ENCODE results near the gene PGLYRP2. TPM values are rescaled to one million over a fixed set of nuclear protein-coding genes. Genes with fewer than 3 reads are reported as not detected.
"Not testable (repeated sequence)": the region's sequence is repeated elsewhere in the genome, so short reads cannot be mapped to it uniquely, and the experiment has no call there.

The PGLYRP2 gene
- total RNA-seq, 2 donors from 2014 or later: 0.21 TPM; not detected in 1

DNA sequence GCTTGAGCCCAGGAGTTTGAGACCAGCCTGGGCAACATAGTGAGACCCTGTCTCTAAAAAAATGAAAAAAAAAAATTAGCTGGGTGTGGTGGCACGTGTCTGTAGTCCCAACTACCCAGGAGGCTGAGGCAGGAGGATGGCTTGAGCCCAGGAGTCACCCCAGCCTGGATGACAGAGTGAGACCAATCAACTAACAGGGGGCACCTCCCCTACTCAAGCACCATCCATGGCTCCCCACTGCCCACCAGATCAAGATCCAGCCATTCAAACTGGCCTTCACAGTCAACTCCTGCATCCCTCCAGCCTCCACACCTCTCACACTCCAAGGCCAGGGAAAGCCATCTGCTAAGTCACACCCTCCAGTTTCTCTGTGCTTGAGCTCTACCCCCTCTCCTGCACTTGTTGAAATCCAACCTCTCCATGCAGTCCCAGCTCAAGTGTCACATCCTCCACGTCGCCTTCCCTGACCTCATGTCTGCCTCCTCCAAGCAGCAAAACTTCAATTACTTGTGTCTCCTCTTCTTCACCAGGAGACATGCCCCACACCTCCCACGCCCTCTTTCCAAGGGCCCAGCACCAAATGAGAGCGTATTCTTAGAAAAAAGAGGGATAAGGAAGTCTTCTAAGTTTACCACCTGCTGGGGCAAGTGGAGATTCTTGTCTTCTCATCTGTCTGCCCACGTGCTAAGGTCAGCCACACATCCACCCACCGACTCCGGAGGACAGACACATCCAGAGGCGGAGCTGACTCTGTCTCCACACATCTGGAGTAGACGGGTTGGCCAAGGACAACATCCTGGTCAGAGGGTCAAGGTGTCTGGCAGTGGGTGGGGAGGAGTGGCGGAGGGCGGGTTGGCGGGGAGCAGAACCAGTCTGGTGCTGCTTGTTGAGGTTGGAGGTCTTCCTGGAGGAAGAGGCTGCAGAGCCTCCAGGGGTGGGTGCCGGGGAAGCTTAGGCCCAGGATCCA, 28.1 kb upstream of the PGLYRP2 start:
- ATAC-seq (replicated peaks in 1 of 2) (no peak), DNase-seq (no peak)
- Mint-ChIP-seq H3K27ac (no peak overlapping the region), H3K4me3 (peak overlapping the region; percentile 87 to 89), H3K27me3 (ENCODE audit: low read depth) (peaks cover 27% of the 10 kb centered on the region), H3K9me3 (no peaks in the 10 kb centered on the region), H3K36me3 (ENCODE audit: insufficient read depth in 2 of 2) (peaks cover 0 to 2% of the 10 kb centered on the region in 2 donors), H3K4me1 (ENCODE audit: low read depth) (peaks cover 14% of the 10 kb centered on the region)

DNA sequence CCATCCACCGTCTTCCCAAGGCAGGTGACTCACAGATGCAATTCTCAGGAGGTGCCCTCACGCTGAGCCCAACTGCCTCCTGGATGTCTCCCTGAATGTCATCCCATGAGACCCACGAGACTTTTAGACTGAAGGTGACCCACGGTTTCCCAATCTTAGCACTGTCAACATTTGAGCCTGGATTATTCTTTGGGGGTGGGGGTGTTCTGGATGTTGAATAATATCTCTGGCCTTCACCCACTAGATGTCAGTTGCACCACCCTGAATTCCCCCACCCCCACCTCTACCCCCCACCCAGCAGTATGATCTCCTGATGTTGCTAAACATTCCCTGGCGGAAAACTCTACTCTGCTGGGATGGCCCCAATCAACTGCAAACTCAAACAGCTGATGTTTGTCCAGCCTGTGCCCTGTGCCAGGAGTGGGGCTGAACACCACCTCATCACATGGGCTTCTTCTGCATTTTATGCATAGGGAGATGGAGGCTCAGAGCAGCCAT, 26.8 kb upstream of the PGLYRP2 start:
- Mint-ChIP-seq H3K4me1 (ENCODE audit: low read depth) (peaks cover 14% of the 10 kb centered on the region), H3K27me3 (ENCODE audit: low read depth) (peaks cover 27% of the 10 kb centered on the region), H3K4me3 (no peak overlapping the region), H3K27ac (no peak overlapping the region), H3K9me3 (no peaks in the 10 kb centered on the region), H3K36me3 (ENCODE audit: insufficient read depth in 2 of 2) (peaks cover 0 to 2% of the 10 kb centered on the region in 2 donors)
- DNase-seq: no peak
- ATAC-seq (replicated peaks in 1 of 2): no peak

DNA sequence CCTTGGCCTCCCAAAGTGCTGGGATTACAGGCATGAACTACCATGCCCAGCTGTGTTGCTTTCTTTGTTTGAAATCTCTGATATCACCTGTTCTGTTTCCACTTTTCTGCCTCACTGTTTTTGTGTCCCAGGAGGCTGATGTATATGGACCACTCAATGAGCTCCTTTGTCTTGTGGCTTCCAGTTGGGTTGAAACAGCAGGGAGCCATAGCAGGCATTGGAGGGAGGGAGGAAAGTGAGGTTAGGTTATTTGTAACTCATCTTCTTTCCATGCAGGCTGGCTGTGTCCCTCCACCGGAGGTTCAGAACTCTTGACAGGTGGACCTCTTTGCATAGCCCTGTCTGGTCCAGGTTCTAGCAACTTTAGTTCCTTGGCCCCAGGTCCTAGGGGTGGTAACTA, 23.0 kb upstream of the PGLYRP2 start:
- DNase-seq (no peak), ATAC-seq (replicated peaks in 1 of 2) (no peak)
- H3K4me1 Mint-ChIP-seq (ENCODE audit: low read depth): peaks cover 22% of the 10 kb centered on the region
- H3K27me3 Mint-ChIP-seq (ENCODE audit: low read depth): peaks cover 3% of the 10 kb centered on the region
- H3K27ac Mint-ChIP-seq: no peak overlapping the region
- no peaks in the 10 kb centered on the region for H3K36me3 Mint-ChIP-seq (ENCODE audit: insufficient read depth in 2 of 2)
- H3K4me3 Mint-ChIP-seq: no peak overlapping the region
- H3K9me3 Mint-ChIP-seq: no peaks in the 10 kb centered on the region

DNA sequence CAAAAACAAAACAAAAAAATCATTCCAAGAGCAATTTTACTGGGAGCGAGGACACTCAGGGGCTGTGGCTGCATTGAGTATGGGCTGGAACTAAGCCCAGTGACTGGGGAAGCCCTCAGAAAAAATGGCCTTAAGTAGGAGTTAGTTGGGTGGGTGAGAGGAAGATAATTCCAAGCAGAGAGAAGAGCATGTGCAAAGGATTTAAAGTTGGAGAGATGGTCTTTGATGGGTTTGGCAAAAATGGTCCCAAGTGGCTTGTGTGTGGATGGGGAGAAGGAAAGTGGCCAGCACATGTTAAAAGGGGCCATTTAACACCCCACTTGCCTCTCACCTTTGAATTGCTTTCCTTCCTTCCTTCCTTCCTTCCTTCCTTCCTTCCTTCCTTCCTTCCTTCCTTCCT, 22.3 kb upstream of the PGLYRP2 start:
- Mint-ChIP-seq H3K9me3 (no peaks in the 10 kb centered on the region), H3K4me1 (ENCODE audit: low read depth) (peaks cover 22% of the 10 kb centered on the region), H3K27me3 (ENCODE audit: low read depth) (no peaks in the 10 kb centered on the region), H3K4me3 (no peak overlapping the region), H3K27ac (no peak overlapping the region), H3K36me3 (ENCODE audit: insufficient read depth in 2 of 2) (no peaks in the 10 kb centered on the region)
- DNase-seq (no peak), ATAC-seq (replicated peaks in 1 of 2) (no peak)

DNA sequence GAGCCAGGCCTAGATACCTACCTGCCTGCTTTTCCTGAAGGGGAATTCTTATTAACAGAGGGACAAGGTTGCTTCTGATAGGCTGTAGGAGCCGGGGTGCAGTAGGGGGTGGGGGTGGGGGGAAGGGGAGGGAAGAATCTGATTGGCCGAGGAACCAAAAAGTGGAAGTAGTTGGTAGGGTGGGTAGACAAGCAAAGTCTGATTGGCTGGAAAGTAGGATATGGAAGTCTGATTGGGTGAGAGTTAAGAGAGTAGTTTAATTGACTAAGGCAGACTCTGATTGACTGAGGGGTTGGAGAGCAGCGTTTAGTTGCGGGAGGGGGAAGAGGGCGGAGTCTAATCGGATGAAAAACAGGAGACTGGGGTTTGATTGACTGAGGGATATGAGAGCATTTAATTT, 19.6 kb upstream of the PGLYRP2 start:
- no peak overlapping the region for H3K4me3 Mint-ChIP-seq
- H3K4me1 Mint-ChIP-seq (ENCODE audit: low read depth): peaks cover 22% of the 10 kb centered on the region
- H3K27ac Mint-ChIP-seq: no peak overlapping the region
- no peaks in the 10 kb centered on the region for H3K9me3 Mint-ChIP-seq
- H3K36me3 Mint-ChIP-seq (ENCODE audit: insufficient read depth in 2 of 2): no peaks in the 10 kb centered on the region
- H3K27me3 Mint-ChIP-seq (ENCODE audit: low read depth): no peaks in the 10 kb centered on the region
- ATAC-seq (replicated peaks in 1 of 2) (peak in 1 of 2 donors; percentile 39), DNase-seq (no peak)

DNA sequence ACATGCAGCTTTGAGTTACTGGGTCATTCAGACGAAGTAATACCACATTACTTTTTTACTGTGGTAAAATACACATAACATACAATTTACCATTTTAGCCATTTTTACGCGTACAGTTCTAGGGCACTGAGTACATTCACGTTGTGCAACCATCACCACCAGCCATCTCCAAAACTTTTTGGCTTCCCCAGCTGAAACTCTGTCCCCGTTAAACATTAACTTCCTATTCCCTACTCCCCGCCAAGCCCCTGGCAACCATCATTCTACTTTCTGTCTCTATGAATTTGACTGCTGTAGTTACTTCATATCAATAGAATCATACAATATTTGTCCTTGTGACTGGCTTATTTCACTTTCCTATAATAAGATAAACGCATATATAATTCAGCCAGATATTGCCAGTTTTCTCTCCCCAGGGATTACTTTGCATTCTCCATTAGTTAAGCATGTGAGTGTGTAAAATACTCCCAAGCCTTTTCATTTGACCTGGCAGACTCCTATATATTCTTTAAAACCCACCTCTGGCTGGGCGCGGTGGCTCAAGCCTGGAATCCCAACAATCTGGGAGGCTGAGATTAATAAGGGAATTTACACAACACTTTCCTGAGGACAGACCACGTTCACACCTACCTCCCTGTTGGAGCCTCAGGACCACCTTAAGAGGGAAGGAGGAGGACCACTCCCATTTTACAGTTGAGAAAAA, 19.0 kb upstream of the PGLYRP2 start:
- ATAC-seq (replicated peaks in 1 of 2): no peak
- Mint-ChIP-seq H3K36me3 (ENCODE audit: insufficient read depth in 2 of 2) (no peaks in the 10 kb centered on the region), H3K9me3 (no peaks in the 10 kb centered on the region), H3K27me3 (ENCODE audit: low read depth) (no peaks in the 10 kb centered on the region), H3K4me1 (ENCODE audit: low read depth) (peaks cover 22% of the 10 kb centered on the region), H3K27ac (no peak overlapping the region), H3K4me3 (no peak overlapping the region)
- no peak for DNase-seq

DNA sequence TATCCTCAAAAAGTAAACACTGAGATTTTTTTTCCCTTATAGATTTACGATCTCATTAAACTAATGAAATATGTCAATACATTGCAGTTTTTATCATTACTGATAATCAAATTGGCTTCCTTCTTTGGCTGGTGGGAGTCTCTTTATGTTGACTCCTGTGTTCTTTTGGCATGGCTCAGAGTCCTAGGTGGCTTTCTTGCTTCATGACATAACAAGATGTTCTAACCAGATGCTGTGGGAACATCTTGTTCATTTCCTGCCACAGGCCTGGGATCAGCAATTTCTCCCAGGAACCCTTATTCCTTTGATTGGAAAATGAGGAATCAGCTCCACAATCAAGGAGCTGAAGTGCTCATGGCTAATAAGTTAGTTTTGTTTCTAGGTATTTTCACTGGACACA, 15.8 kb upstream of the PGLYRP2 start:
- Mint-ChIP-seq H3K9me3 (no peaks in the 10 kb centered on the region), H3K27ac (no peak overlapping the region), H3K4me1 (ENCODE audit: low read depth) (peaks cover 20% of the 10 kb centered on the region), H3K27me3 (ENCODE audit: low read depth) (no peaks in the 10 kb centered on the region), H3K4me3 (no peak overlapping the region), H3K36me3 (ENCODE audit: insufficient read depth in 2 of 2) (no peaks in the 10 kb centered on the region)
- ATAC-seq (replicated peaks in 1 of 2) (no peak), DNase-seq (no peak)

DNA sequence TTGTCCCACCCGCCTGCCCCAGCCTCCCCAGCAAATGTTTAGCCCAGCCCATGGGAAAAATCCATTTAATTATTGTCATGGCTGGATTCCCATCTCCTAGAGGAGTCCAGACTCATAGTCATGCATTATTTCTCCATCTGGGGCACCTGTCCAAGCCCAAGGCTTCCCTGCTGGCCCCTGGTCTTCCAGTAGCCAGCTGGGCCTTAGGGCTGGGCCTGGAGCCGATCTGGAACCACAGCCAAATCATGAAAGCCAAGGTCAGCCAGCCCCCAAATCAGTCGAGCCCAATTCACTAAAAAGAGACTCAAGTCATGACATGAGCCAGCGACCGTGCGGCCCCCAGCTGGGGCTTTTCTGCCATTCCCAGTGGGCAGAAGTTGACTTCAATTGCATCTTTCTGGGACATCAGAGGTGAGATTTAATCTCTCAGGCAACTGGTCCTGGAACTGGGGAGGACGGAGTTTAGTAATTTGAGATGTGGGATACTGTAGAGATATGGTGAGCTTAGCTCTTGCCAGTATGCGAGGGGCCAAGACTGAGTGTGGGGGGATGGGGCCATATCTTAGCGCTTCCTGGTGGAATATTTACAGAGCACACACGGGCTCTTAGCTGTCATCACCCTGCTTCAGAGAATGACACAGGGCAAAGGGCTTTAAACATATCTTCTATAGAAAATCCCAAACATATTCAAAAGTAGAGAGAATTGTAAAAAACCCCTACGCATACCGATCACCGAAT, 9.4 kb upstream of the PGLYRP2 start:
- no peak for ATAC-seq (replicated peaks in 1 of 2)
- H3K27ac Mint-ChIP-seq: no peak overlapping the region
- H3K9me3 Mint-ChIP-seq: peaks cover 0 to 3% of the 10 kb centered on the region in 2 donors
- H3K36me3 Mint-ChIP-seq (ENCODE audit: insufficient read depth in 2 of 2): no peaks in the 10 kb centered on the region
- H3K27me3 Mint-ChIP-seq (ENCODE audit: low read depth): no peaks in the 10 kb centered on the region
- peaks cover 7% of the 10 kb centered on the region for H3K4me1 Mint-ChIP-seq (ENCODE audit: low read depth)
- H3K4me3 Mint-ChIP-seq: no peak overlapping the region
- no peak for DNase-seq

DNA sequence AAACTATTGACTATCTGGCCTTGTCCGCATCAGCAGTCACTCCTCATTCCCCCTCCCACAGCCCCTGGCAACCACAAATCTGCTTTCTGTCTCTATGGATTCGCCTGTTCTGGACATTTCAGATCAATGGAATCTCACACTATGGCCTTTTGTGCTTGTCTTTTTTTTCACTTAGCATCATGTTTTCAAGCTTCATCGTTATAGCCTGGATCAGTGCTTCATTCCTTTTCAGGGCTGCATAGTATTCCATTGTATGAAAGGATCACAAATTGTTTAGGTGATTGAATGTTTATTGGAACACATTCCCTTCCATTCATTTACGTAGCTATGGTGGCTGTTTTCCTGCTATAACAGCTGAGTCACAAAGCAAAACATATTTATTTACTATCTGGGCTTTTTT, 7.7 kb upstream of the PGLYRP2 start:
- Mint-ChIP-seq H3K27me3 (ENCODE audit: low read depth) (no peaks in the 10 kb centered on the region), H3K9me3 (peaks cover 0 to 3% of the 10 kb centered on the region in 2 donors), H3K4me3 (no peak overlapping the region), H3K4me1 (ENCODE audit: low read depth) (peaks cover 18% of the 10 kb centered on the region), H3K27ac (no peak overlapping the region), H3K36me3 (ENCODE audit: insufficient read depth in 2 of 2) (no peaks in the 10 kb centered on the region)
- no peak for ATAC-seq (replicated peaks in 1 of 2)
- DNase-seq: no peak

DNA sequence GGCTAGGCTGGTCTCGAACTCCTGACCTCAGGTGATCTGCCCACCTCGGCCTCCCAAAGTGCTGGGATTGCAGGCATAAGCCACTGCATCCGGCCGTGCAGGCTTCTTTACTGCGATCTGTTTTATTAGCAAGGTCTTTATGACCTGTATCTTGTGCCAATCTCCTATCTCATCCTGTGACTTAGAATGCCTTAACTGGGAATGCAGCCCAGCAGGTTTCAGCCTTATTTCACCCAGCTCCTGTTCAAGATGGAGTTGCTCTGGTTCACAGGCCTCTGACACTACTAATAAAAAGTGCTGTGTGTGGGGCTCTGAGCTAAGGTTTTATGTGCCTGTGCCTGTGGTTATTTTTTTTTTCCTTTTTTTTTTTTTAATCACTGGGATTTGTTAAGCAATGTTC, 6.5 kb upstream of the PGLYRP2 start:
- H3K9me3 Mint-ChIP-seq; DNase-seq; H3K4me3 Mint-ChIP-seq; H3K27ac Mint-ChIP-seq; ATAC-seq (replicated peaks in 1 of 2); H3K36me3 Mint-ChIP-seq (ENCODE audit: insufficient read depth in 2 of 2); H3K27me3 Mint-ChIP-seq (ENCODE audit: low read depth): not testable (repeated sequence)
- peaks cover 18% of the 10 kb centered on the region for H3K4me1 Mint-ChIP-seq (ENCODE audit: low read depth)

DNA sequence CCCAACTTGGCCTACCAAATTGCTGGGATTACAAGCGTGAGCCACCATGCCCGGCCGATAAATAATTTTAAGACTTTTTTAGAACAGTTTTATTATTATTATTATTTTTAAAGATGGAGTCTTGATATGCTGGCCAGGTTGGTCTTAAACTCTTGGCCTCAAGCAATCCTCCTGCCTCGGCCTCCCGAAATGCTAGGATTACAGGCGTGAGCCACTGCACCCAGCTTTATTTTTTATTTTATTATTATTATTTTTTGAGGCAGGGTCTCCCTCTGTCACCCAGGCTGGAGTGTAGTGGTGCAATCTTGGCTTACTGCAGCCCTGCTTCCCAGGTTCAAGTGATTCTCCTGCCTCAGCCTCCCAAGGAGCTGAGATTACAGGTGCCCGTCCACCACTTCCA, 1.7 kb upstream of the PGLYRP2 start:
- H3K4me1 Mint-ChIP-seq (ENCODE audit: low read depth): peaks cover 38% of the 10 kb centered on the region
- H3K27me3 Mint-ChIP-seq (ENCODE audit: low read depth); H3K4me3 Mint-ChIP-seq; H3K36me3 Mint-ChIP-seq (ENCODE audit: insufficient read depth in 2 of 2); H3K9me3 Mint-ChIP-seq; DNase-seq; ATAC-seq (replicated peaks in 1 of 2); H3K27ac Mint-ChIP-seq: not testable (repeated sequence)

DNA sequence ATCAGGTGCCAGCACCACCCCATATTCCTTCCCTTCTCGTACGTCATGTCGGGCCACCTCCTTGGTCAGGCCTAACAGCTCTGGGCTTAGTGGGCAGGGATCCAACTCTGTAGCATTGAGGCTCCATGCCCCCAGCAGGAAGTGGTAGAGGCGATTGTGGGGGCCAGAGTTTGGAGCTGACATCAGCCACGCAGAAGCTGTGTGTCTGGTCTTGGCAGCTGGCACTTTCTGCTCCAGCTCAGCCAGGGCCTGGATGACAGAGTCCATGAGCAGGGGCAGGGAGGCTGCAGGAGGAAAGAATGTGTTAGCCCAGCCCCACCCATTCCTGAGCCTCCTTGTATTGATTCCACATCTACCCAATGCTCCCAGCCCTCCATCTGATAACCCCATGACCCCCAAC, 3.0 kb downstream of the PGLYRP2 start:
- DNase-seq (no peak), ATAC-seq (replicated peaks in 1 of 2) (no peak)
- no peaks in the 10 kb centered on the region for H3K36me3 Mint-ChIP-seq (ENCODE audit: insufficient read depth in 2 of 2)
- no peaks in the 10 kb centered on the region for H3K9me3 Mint-ChIP-seq
- H3K4me3 Mint-ChIP-seq: no peak overlapping the region
- H3K27ac Mint-ChIP-seq: no peak overlapping the region
- H3K4me1 Mint-ChIP-seq (ENCODE audit: low read depth): peaks cover 26% of the 10 kb centered on the region
- no peaks in the 10 kb centered on the region for H3K27me3 Mint-ChIP-seq (ENCODE audit: low read depth)

DNA sequence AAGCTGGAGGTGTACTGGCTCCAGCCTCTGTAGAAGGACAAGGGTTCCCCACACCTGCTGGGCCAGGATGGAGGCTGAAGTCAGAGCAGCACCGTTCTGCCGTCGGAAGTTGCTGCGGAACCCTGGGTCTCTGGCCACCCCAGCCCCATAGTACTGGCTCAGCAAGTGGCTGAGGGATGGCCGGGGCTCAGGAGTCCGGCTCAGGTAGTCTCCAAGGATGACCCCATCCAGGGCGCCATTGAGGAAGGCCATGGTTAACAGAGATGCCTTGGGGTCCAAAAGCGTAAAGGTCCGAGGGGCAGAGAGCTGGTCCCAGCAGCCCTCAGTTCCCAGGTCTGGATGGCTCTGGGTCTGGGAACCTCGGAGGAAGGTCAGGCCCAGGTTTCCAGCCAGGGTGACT, 3.7 kb downstream of the PGLYRP2 start:
- H3K27me3 Mint-ChIP-seq (ENCODE audit: low read depth): no peaks in the 10 kb centered on the region
- H3K27ac Mint-ChIP-seq: no peak overlapping the region

More for the DNA sequence above, 3.7 kb downstream of the PGLYRP2 start:
- no peaks in the 10 kb centered on the region for H3K36me3 Mint-ChIP-seq (ENCODE audit: insufficient read depth in 2 of 2)
- no peak for ATAC-seq (replicated peaks in 1 of 2)
- peaks cover 26% of the 10 kb centered on the region for H3K4me1 Mint-ChIP-seq (ENCODE audit: low read depth)
- DNase-seq: no peak
- H3K9me3 Mint-ChIP-seq: no peaks in the 10 kb centered on the region
- no peak overlapping the region for H3K4me3 Mint-ChIP-seq

Measured in activated T-cell treated with anti-CD3 and anti-CD28 coated beads, Interleukin-2, amount 50 U/mL, for 72 hours (primary cell).